Body of pancreas (tissue), 4 donors: ENCODE data around the gene CHCHD3. TPM values are rescaled to one million over a fixed set of nuclear protein-coding genes. Genes with fewer than 3 reads are reported as not detected.

Experiments used
- ATAC-seq: fragments of 150-250 bp; one replicate; pipeline ENCODE4 v1.9.1; 2016
- DNase-seq, 4 donors: peaks; one replicate each; pipeline ENCODE4 v3.0.0-alpha.2; 2019
- H3K27ac ChIP-seq, 4 donors: fragments of 200-600 bp; sonication (generic); 1 replicate in 3 of 4; 2 replicates in 1 of 4; pipeline versions ENCODE4 v1.5.1 to v1.6.1; 2016 to 2019; ENCODE audit warnings: mild to moderate bottlenecking in 1 of 4, mixed read lengths in 1 of 4, moderate library complexity in 1 of 4
- H3K27me3 ChIP-seq, 2 donors: fragments of 200-600 bp; sonication (generic); one replicate each; pipeline ENCODE4 v1.6.0; 2016; ENCODE audit warnings: mild to moderate bottlenecking in 1 of 2
- H3K36me3 ChIP-seq, 2 donors: fragments of 200-600 bp; sonication (generic); replicated peaks in 1 of 2; 2 replicates each; pipeline ENCODE4 v1.5.1; 2016; ENCODE audit warnings: low read depth in 2 of 2; ENCODE audit not compliant: insufficient read depth in 1 of 2
- H3K4me1 ChIP-seq: fragments of 200-600 bp; sonication (generic); one replicate; pipeline ENCODE4 v1.6.0; 2016
- H3K4me3 ChIP-seq, 2 donors: fragments of 200-600 bp; sonication (generic); 1 replicate in 1 of 2; 2 replicates in 1 of 2; pipeline ENCODE4 v1.5.1; 2016 to 2019
- H3K9me3 ChIP-seq, 3 donors: fragments of 200-600 bp; sonication (generic); 1 replicate in 2 of 3; 2 replicates in 1 of 3; pipeline ENCODE4 v1.5.1; 2016
- CTCF ChIP-seq, 7 experiments: fragments of 450-650 bp in 4 of 7; fragments of 200-600 bp in 3 of 7; sonication (generic) in 3 of 7; IDR thresholded peaks; one replicate each; pipeline ENCODE4 v1.5.1; 2016 to 2019; ENCODE audit warnings: antibody characterized with exemption in 7 of 7
- POLR2A ChIP-seq, 3 donors: fragments of 450-650 bp; IDR thresholded peaks; one replicate each; pipeline ENCODE4 v1.6.1; 2016; ENCODE audit warnings: antibody characterized with exemption in 3 of 3, mild to moderate bottlenecking in 2 of 3
- whole genome bisulfite sequencing, 2 donors: methylation state at CpG; one replicate each; pipeline ENCODE4 v1.1.5; 2017; 5-methylcytosine and 5-hydroxymethylcytosine counted together
- intact Hi-C: fragments of 100-400 bp; cut with DNase I; formaldehyde crosslinking; loops from one replicate; pipeline ENCODE4 v1.15.1; 2023
- total RNA-seq, 2 donors: library from RNA; depleted of rRNA; stranded (reverse); fragments of >200 nt; gene quantifications; one replicate each; pipeline ENCODE4 v1.1.0, GENCODE V29; 2016

CHCHD3 gene
- total RNA-seq, 2 donors from 2014 or later = 24.4 to 32.6 TPM

DNA sequence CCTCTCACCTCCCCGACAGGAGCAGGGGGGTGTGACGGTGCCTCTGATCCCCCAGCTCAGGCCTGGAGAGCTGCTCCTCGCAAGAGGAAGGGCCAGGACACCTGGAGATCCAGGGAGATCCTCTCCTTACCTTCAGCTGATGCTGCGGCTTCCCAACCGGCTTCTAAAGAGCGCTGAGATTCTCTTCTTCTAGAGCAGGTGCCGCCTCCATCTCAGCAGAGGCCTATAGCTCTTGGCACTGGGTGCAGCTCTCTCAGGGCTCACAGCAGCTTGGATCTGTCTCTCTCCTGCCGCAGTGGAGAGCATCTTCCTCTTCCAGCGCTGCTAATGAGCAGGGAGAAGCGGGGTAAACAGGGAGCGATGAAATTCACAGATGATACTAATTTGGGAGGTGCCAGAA, 316.0 kb downstream of the CHCHD3 start:
- Histone ChIP-seq H3K27me3 (no peaks in the 10 kb centered on the region), H3K9me3 (no peaks in the 10 kb centered on the region), H3K4me3 (no peak overlapping the region), H3K27ac (no peak overlapping the region), H3K4me1 (no peaks in the 10 kb centered on the region), H3K36me3 (no peaks in the 10 kb centered on the region)
- ATAC-seq = no peak
- no peak for TF ChIP-seq CTCF (IDR thresholded peaks at IDR 0.05)
- no peak for TF ChIP-seq POLR2A (IDR thresholded peaks at IDR 0.05)
- 85 to 93% methylated on average over 11 of the region's 11 CpGs for WGBS, 2 donors
- intact Hi-C loops = no loop called here
- no peak for DNase-seq

- 87 to 90% methylated on average over 5 of the region's 5 CpGs for WGBS, 2 donors
- DNase-seq = no peak
- no peak for ATAC-seq
- Histone ChIP-seq H3K27me3 (no peaks in the 10 kb centered on the region), H3K27ac (no peak overlapping the region), H3K4me3 (no peak overlapping the region), H3K36me3 (no peaks in the 10 kb centered on the region), H3K4me1 (no peaks in the 10 kb centered on the region), H3K9me3 (no peaks in the 10 kb centered on the region)
- TF ChIP-seq POLR2A (IDR thresholded peaks at IDR 0.05) = no peak
- TF ChIP-seq CTCF (IDR thresholded peaks at IDR 0.05) = no peak
- intact Hi-C loops = no loop called here
These were observed 317.1 kb downstream of the CHCHD3 start for GRCh38 chr7:132764762-132765161.

GRCh38 chr7:132760866-132761265, 321.0 kb downstream of the CHCHD3 start:
- no peak for TF ChIP-seq CTCF (IDR thresholded peaks at IDR 0.05)
- no peak for TF ChIP-seq POLR2A (IDR thresholded peaks at IDR 0.05)
- Histone ChIP-seq H3K4me1 (peaks cover 4% of the 10 kb centered on the region), H3K27ac (no peak overlapping the region), H3K27me3 (no peaks in the 10 kb centered on the region), H3K36me3 (no peaks in the 10 kb centered on the region), H3K4me3 (no peak overlapping the region), H3K9me3 (no peaks in the 10 kb centered on the region)
- 73 to 74% methylated on average over 7 of the region's 7 CpGs for WGBS, 2 donors
- no peak for DNase-seq
- no peak for ATAC-seq
- intact Hi-C loops = no loop called here

- 77 to 88% methylated on average over 2 of the region's 2 CpGs for WGBS, 2 donors
- H3K27me3 ChIP-seq = no peaks in the 10 kb centered on the region
- intact Hi-C loops = no loop called here
- no peaks in the 10 kb centered on the region for H3K36me3 ChIP-seq
- no peak for DNase-seq
- peaks cover 4% of the 10 kb centered on the region for H3K4me1 ChIP-seq
- H3K4me3 ChIP-seq = no peak overlapping the region
- no peak overlapping the region for H3K27ac ChIP-seq
- H3K9me3 ChIP-seq = no peaks in the 10 kb centered on the region
- no peak for TF ChIP-seq CTCF (IDR thresholded peaks at IDR 0.05)
- no peak for TF ChIP-seq POLR2A (IDR thresholded peaks at IDR 0.05)
- no peak for ATAC-seq
These were observed 321.7 kb downstream of the CHCHD3 start for GRCh38 chr7:132760244-132760623.

DNA sequence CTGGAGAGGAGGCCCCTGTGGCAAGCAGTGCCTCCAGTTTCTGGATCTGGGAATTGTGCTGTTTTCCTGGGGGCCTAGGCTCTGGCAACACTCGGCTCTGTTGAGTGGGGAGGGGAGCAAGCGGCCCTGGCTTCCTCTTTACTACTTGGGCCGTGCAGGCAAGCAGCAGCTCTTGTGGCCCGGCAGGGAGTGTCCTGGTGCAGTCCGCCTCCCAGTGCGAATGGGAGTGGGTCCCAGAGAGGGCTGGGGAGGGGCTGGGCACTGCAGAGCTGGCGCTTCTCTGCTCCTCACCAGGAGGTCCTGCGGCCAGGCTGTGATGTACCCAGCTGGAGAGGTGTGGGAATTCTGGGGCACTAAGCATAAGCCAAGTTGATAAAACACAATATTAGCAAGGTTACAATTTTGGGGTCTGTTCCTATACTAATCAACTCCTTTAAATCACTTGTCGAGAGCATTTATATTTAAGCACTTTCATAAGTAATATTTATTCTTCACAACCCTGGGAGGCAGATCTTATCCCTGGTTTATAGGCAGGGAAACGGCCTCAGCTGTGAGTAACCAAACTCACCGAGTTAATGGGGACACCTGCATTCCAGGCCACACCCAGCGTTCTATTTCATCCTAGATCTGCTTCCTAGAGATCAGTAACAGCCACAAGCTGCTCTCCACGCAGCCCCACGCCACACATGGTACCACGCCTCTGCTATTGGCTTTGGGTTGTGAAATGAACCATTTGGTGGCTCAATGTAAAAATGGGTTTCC, 322.2 kb downstream of the CHCHD3 start:
- Histone ChIP-seq H3K27me3 (no peaks in the 10 kb centered on the region), H3K4me3 (no peak overlapping the region), H3K4me1 (peaks cover 4% of the 10 kb centered on the region), H3K36me3 (no peaks in the 10 kb centered on the region), H3K9me3 (no peaks in the 10 kb centered on the region), H3K27ac (no peak overlapping the region)
- intact Hi-C loops = no loop called here
- TF ChIP-seq POLR2A (IDR thresholded peaks at IDR 0.05) = no peak
- no peak for TF ChIP-seq CTCF (IDR thresholded peaks at IDR 0.05)
- no peak for DNase-seq
- ATAC-seq = no peak
- 85 to 90% methylated on average over 13 to 15 of the region's 15 CpGs for WGBS, 2 donors
